GM12892 (cell line): ENCODE data around the gene SMARCA2.

Source experiments
- POLR2A ChIP-seq: IDR thresholded peaks from 2 replicates; pipeline ENCODE4 v1.6.1; 2011; ENCODE audit warnings: low read depth, low read length, control low read depth
- POLR2AphosphoS5 ChIP-seq: IDR thresholded peaks from 2 replicates; pipeline ENCODE4 v1.6.1; 2011; ENCODE audit warnings: low read depth, low read length, control low read depth

DNA sequence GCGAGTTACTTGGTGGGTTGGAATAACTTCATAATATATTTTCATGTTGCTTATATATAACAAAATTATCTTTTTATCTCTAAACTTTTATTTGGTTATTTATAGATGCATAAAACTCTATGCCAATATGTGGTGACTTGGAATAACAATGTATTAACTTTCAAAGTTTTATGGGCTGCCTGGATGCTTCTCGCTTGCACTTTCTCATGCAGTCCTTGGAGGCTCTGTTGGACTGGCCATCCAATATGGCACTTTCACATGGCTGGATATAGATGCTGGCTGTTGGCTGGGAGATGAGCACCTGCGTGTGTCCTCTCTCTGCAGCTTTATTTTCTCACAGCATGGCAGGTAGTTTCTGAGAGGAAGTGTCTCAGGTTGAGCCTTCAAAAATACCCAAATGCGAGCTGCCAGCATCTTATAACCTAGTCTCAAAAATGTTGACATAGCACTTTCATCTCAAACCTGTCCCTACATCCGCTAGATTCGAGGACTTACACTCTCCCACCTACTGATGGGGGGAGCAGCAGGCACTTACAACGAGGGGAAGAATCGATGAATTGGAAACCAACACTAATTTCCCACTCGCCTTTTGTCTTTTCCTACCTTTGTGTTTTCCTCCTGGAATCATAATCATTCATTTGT lies 48.3 kb upstream of the SMARCA2 start:
- TF ChIP-seq POLR2A (no peak), POLR2AphosphoS5 (no peak)
